Measurements from ENCODE around the gene GAA.

The GAA gene

GRCh38 chr17:80117491-80118401 lies 16.4 kb downstream of the GAA start:
- DNase-seq (ENCODE audit: low spot score): no peak

- DNase-seq (ENCODE audit: low spot score): no peak
Observed at GRCh38 chr17:80118601-80119270, 17.4 kb downstream of the GAA start.

GRCh38 chr17:80119271-80119791 lies 17.9 kb downstream of the GAA start:
- DNase-seq (ENCODE audit: low spot score): no peak

- DNase-seq (ENCODE audit: low spot score): no peak
Observed at GRCh38 chr17:80119839-80120238, 18.5 kb downstream of the GAA start.

GRCh38 chr17:80122026-80122575 lies 20.7 kb downstream of the GAA start:
- DNase-seq (ENCODE audit: low spot score): no peak

- no peak for DNase-seq (ENCODE audit: low spot score)
Observed at GRCh38 chr17:80122926-80123505, 21.6 kb downstream of the GAA start.

GRCh38 chr17:80123791-80124190 lies 22.4 kb downstream of the GAA start:
- peak; percentile 58 for DNase-seq (ENCODE audit: low spot score)

GRCh38 chr17:80124351-80124981 lies 23.1 kb downstream of the GAA start:
- peak; percentile 25 for DNase-seq (ENCODE audit: low spot score)

- peak; percentile 86 for DNase-seq (ENCODE audit: low spot score)
Observed at GRCh38 chr17:80125656-80126448, 24.5 kb downstream of the GAA start.

GRCh38 chr17:80126449-80126715 lies 25.0 kb downstream of the GAA start:
- no peak for DNase-seq (ENCODE audit: low spot score)

- no peak for DNase-seq (ENCODE audit: low spot score)
Observed at GRCh38 chr17:80129006-80129565, 27.7 kb downstream of the GAA start.

GRCh38 chr17:80130992-80131391 lies 29.6 kb downstream of the GAA start:
- no peak for DNase-seq (ENCODE audit: low spot score)

- DNase-seq (ENCODE audit: low spot score): no peak
Observed at GRCh38 chr17:80132906-80133625, 31.7 kb downstream of the GAA start.

- DNase-seq (ENCODE audit: low spot score): no peak
Observed at GRCh38 chr17:80133626-80133970, 32.2 kb downstream of the GAA start.

GRCh38 chr17:80137131-80137530 lies 35.8 kb downstream of the GAA start:
- no peak for DNase-seq (ENCODE audit: low spot score)

GRCh38 chr17:80138856-80139426 lies 37.6 kb downstream of the GAA start:
- no peak for DNase-seq (ENCODE audit: low spot score)

- no peak for DNase-seq (ENCODE audit: low spot score)
Observed at GRCh38 chr17:80141463-80142165, 40.2 kb downstream of the GAA start.

GRCh38 chr17:80142929-80143328 lies 41.5 kb downstream of the GAA start:
- no peak for DNase-seq (ENCODE audit: low spot score)
